Measurements from ENCODE around the gene OR13C8. TPM values are rescaled to one million over a fixed set of nuclear protein-coding genes. Genes with fewer than 3 reads are reported as not detected.

Gene OR13C8
- total RNA-seq, 1 experiment from 2014 or later, result not detected

DNA sequence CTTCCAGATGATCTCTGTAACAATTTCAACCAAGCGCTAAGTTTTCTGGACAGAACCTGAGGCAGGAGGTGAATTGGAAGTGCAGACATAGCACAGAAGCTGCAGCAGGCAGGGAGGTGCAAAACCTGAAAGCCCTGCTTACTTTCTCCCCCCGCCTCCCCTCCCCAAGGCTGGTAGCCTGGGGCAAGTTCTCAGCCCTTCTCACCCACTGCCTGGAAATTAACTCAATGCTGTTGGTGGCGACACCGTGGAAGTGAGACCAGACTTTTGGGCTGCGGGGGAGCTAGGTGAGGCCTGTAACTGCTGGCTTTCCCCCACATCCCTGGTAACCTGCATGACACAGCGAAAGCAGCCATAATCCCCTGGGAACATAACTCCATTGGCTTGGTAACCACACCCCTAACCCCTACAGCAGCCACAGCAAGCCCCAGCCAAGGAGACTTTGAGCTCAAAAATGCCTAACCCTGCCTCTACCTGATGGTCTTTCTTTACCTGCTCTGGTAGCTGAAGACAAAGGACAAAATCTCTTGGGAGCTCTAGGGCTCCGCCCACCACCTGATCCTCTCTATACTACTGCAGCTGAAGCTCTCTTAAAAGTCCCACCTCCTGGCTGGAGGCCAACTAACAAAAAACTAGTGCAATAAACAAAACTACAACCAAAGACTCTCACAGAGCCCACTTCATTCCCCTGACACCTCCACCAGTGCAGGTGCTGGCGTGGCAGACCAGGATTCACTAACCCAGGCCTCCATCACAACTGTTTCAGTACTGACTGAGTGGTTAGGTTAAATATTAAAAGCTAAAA lies 11.9 kb upstream of the OR13C8 start:
- Histone ChIP-seq H3K79me2 (ENCODE audit: insufficient read depth, low read length) (no peaks in the 10 kb centered on the region), H3K4me2 (ENCODE audit: low read length) (no peak overlapping the region), H3K27ac (ENCODE audit: low read depth, low read length) (no peak overlapping the region), H3K27me3 (ENCODE audit: insufficient read depth, low read length) (no peaks in the 10 kb centered on the region), H4K20me1 (ENCODE audit: insufficient read depth) (no peaks in the 10 kb centered on the region), H3K36me3 (ENCODE audit: control insufficient read depth in 1 of 2, insufficient read depth in 2 of 2, low read length in 2 of 2) (no peaks in the 10 kb centered on the region), H3K9me3 (ENCODE audit: control insufficient read depth in 1 of 2, insufficient read depth in 1 of 2, low read depth in 1 of 2, low read length in 2 of 2) (no peaks in the 10 kb centered on the region), H2AFZ (ENCODE audit: low read depth, low read length, poor library complexity, severe bottlenecking) (no peak overlapping the region), H3K9me2 (ENCODE audit: insufficient read depth) (no peaks in the 10 kb centered on the region), H3K4me1 (ENCODE audit: control insufficient read depth in 1 of 2, insufficient read depth in 2 of 2, low read length in 2 of 2) (no peaks in the 10 kb centered on the region), H3K9ac (ENCODE audit: low read length) (no peak overlapping the region), H3K4me3 (replicated peaks in 1 of 2; ENCODE audit: low read depth in 1 of 2, low read length in 2 of 2) (no peak overlapping the region)
- RAD21 ChIA-PET (ENCODE audit: low non-redundant PET in 1 of 2, low total read pairs in 2 of 2, uncharacterized antibody in 2 of 2, unreplicated experiment in 2 of 2), result no interaction called here
- ATAC-seq (no peak), DNase-seq (ENCODE audit: low read depth, low spot score) (no peak)
- intact Hi-C loops (cut with micrococcal nuclease), result no loop called here
- CTCF ChIA-PET, result no interaction called here
- BruUV-seq (replicated peaks), result no TSS peak
- POLR2A ChIA-PET, result no interaction called here
- no peak for TF ChIP-seq ZNF274 (IDR thresholded peaks at IDR 0.05; ENCODE audit: low read depth, low read length)
- TF ChIP-seq TCF7L2 (IDR thresholded peaks at IDR 0.05; ENCODE audit: borderline replicate concordance, extremely low read depth, insufficient read depth, insufficient read length), result no peak
- TF ChIP-seq, protein P1, sequence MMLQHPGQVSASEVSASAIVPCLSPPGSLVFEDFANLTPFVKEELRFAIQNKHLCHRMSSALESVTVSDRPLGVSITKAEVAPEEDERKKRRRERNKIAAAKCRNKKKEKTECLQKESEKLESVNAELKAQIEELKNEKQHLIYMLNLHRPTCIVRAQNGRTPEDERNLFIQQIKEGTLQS (IDR thresholded peaks at IDR 0.05), result no peak
- TF ChIP-seq RAD21 (IDR thresholded peaks at IDR 0.05; ENCODE audit: low read depth), result no peak
- TF ChIP-seq YY1 (IDR thresholded peaks at IDR 0.05; ENCODE audit: extremely low read depth, insufficient replicate concordance, low read depth, low read length), result no peak
- no peak for TF ChIP-seq POLR2AphosphoS5 (IDR thresholded peaks at IDR 0.05; ENCODE audit: low read depth, low read length)
- TF ChIP-seq, protein P2, sequence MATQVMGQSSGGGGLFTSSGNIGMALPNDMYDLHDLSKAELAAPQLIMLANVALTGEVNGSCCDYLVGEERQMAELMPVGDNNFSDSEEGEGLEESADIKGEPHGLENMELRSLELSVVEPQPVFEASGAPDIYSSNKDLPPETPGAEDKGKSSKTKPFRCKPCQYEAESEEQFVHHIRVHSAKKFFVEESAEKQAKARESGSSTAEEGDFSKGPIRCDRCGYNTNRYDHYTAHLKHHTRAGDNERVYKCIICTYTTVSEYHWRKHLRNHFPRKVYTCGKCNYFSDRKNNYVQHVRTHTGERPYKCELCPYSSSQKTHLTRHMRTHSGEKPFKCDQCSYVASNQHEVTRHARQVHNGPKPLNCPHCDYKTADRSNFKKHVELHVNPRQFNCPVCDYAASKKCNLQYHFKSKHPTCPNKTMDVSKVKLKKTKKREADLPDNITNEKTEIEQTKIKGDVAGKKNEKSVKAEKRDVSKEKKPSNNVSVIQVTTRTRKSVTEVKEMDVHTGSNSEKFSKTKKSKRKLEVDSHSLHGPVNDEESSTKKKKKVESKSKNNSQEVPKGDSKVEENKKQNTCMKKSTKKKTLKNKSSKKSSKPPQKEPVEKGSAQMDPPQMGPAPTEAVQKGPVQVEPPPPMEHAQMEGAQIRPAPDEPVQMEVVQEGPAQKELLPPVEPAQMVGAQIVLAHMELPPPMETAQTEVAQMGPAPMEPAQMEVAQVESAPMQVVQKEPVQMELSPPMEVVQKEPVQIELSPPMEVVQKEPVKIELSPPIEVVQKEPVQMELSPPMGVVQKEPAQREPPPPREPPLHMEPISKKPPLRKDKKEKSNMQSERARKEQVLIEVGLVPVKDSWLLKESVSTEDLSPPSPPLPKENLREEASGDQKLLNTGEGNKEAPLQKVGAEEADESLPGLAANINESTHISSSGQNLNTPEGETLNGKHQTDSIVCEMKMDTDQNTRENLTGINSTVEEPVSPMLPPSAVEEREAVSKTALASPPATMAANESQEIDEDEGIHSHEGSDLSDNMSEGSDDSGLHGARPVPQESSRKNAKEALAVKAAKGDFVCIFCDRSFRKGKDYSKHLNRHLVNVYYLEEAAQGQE (IDR thresholded peaks at IDR 0.05; ENCODE audit: low read depth), result no peak
- TF ChIP-seq EZH2phosphoT487 (IDR thresholded peaks at IDR 0.05; ENCODE audit: borderline replicate concordance), result no peak
- no peak for TF ChIP-seq JUND (IDR thresholded peaks at IDR 0.05)
